HG02884 (cell line): ENCODE data around the gene ZRANB3.
A peak's percentile ranks its signal among the peaks of the same experiment; 100 is the strongest.
"Not testable (repeated sequence)": the region's sequence is repeated elsewhere in the genome, so short reads cannot be mapped to it uniquely, and the experiment has no call there.

ENCODE experiments used
- ATAC-seq: cut with Tn5 transposase; IDR thresholded peaks from one replicate; pipeline ENCODE4 v1.9.1; 2021; ENCODE audit warnings: mild to moderate bottlenecking, moderate library complexity; ENCODE audit not compliant: unreplicated experiment

The ZRANB3 gene

GRCh38 chr2:135337071-135337470, 193.9 kb downstream of the ZRANB3 start:
- no peak for ATAC-seq

GRCh38 chr2:135335256-135335655, 195.8 kb downstream of the ZRANB3 start:
- no peak for ATAC-seq

- ATAC-seq, result no peak
Observed at GRCh38 chr2:135327146-135327545, 203.9 kb downstream of the ZRANB3 start.

- ATAC-seq, result no peak
Observed at GRCh38 chr2:135320465-135321355, 210.3 kb downstream of the ZRANB3 start.

- no peak for ATAC-seq
Observed at GRCh38 chr2:135318808-135319207, 212.2 kb downstream of the ZRANB3 start.

GRCh38 chr2:135317375-135317774, 213.6 kb downstream of the ZRANB3 start:
- no peak for ATAC-seq

- no peak for ATAC-seq
Observed at GRCh38 chr2:135311962-135312361, 219.1 kb downstream of the ZRANB3 start.

- no peak for ATAC-seq
Observed at GRCh38 chr2:135311268-135311667, 219.8 kb downstream of the ZRANB3 start.

- no peak for ATAC-seq
Observed at GRCh38 chr2:135304694-135305093, 226.3 kb downstream of the ZRANB3 start.

GRCh38 chr2:135299658-135300244, 231.3 kb downstream of the ZRANB3 start:
- ATAC-seq, result peak; percentile 74

- ATAC-seq, result no peak
Observed at GRCh38 chr2:135299165-135299564, 231.9 kb downstream of the ZRANB3 start.

- ATAC-seq, result not testable (repeated sequence)
Observed at GRCh38 chr2:135287121-135287520, 243.9 kb downstream of the ZRANB3 start.

GRCh38 chr2:135285391-135285790, 245.6 kb downstream of the ZRANB3 start:
- ATAC-seq, result no peak

- no peak for ATAC-seq
Observed at GRCh38 chr2:135281379-135281778, 249.6 kb downstream of the ZRANB3 start.

- no peak for ATAC-seq
Observed at GRCh38 chr2:135279209-135279608, 251.8 kb downstream of the ZRANB3 start.

GRCh38 chr2:135276525-135276924, 254.5 kb downstream of the ZRANB3 start:
- no peak for ATAC-seq

- ATAC-seq, result no peak
Observed at GRCh38 chr2:135271006-135271405, 260.0 kb downstream of the ZRANB3 start.

GRCh38 chr2:135265960-135266490, 265.0 kb downstream of the ZRANB3 start:
- no peak for ATAC-seq

- ATAC-seq, result no peak
Observed at GRCh38 chr2:135259123-135259522, 271.9 kb downstream of the ZRANB3 start.

GRCh38 chr2:135258193-135258592, 272.8 kb downstream of the ZRANB3 start:
- no peak for ATAC-seq

- ATAC-seq, result no peak
Observed at GRCh38 chr2:135257383-135258090, 273.5 kb downstream of the ZRANB3 start.
